K562 (cell line): ENCODE measurements around the gene BLOC1S3. TPM values are rescaled to one million over a fixed set of nuclear protein-coding genes. Genes with fewer than 3 reads are reported as not detected.

Experiments used
- ATAC-seq: fragments of 200-7000 bp; cut with Tn5 transposase; 3 replicates; pipeline ENCODE4 v1.9.1; 2020; ENCODE audit warnings: moderate library complexity
- BruUV-seq: library from RNA; stranded (reverse); fragments of 400-500 nt; replicated peaks from 2 replicates; lab custom pipeline; 2021; lab: Mats Ljungman, UMichigan
- CTCF ChIA-PET: fragments of 300-600 bp; formaldehyde crosslinking; extraction: SDS; loops from one replicate; lab custom pipeline; 2021; ENCODE audit warnings: low intra/inter-chr PET ratio; lab: Yijun Ruan, JAX
- POLR2A ChIA-PET: fragments of 300-600, 350-650 bp; sonication (Branson Sonifier 250); formaldehyde crosslinking; extraction: SDS; loops from one replicate; lab custom pipeline; 2021; ENCODE audit warnings: antibody characterized with exemption, inconsistent platforms; lab: Yijun Ruan, JAX
- DNase-seq, 4 experiments: peaks; one replicate each; pipeline versions ENCODE4 v3.0.0 to v3.0.0-alpha.2; 2011 to 2018; ENCODE audit warnings: low spot score in 3 of 4, mixed read lengths in 3 of 4; ENCODE audit errors: extremely low read depth in 1 of 4
- FAIRE-seq: peaks from 2 replicates; lab custom pipeline; 2011; peaks lifted over from hg19 to GRCh38; lab: Jason Lieb, UNC
- H2AFZ ChIP-seq: 2 replicates; pipeline ENCODE4 v1.6.0; 2011; ENCODE audit warnings: low read depth, low read length, control low read depth, inconsistent platforms
- H3K27ac ChIP-seq: fragments of 200-600 bp; 3 replicates; pipeline ENCODE4 v1.8.0; 2011; ENCODE audit warnings: low read depth, mild to moderate bottlenecking, control low read depth, inconsistent platforms, low read length, moderate library complexity, mixed read lengths; ENCODE audit errors: extremely low read depth
- H3K27me3 ChIP-seq, 2 experiments: fragments of 300-600 bp in 1 of 2; 2 replicates in 1 of 2; 3 replicates in 1 of 2; pipeline versions ENCODE4 v1.6.0 to v1.8.0; 2011; ENCODE audit warnings: inconsistent platforms in 2 of 2, low read length in 2 of 2, mild to moderate bottlenecking in 1 of 2, mixed read lengths in 1 of 2, moderate library complexity in 1 of 2; ENCODE audit not compliant: control insufficient read depth in 2 of 2, insufficient read depth in 2 of 2
- H3K36me3 ChIP-seq: fragments of 300-600 bp; 3 replicates; pipeline ENCODE4 v1.8.0; 2011; ENCODE audit warnings: mild to moderate bottlenecking, low read length, inconsistent platforms; ENCODE audit not compliant: control insufficient read depth, insufficient read depth
- H3K4me1 ChIP-seq, 2 experiments: fragments of 200-600 bp in 1 of 2; replicated peaks in 1 of 2; 2 replicates in 1 of 2; 3 replicates in 1 of 2; pipeline versions ENCODE4 v1.5.1 to v1.8.0; 2011; ENCODE audit warnings: inconsistent platforms in 2 of 2, low read length in 2 of 2, mild to moderate bottlenecking in 1 of 2, mixed read lengths in 1 of 2, moderate library complexity in 1 of 2; ENCODE audit not compliant: control insufficient read depth in 2 of 2, insufficient read depth in 2 of 2
- H3K4me2 ChIP-seq: 2 replicates; pipeline ENCODE4 v1.6.1; 2011; ENCODE audit warnings: low read length, control low read depth, inconsistent platforms, mixed read lengths; ENCODE audit not compliant: insufficient read depth
- H3K4me3 ChIP-seq: fragments of 200-600 bp; sonication (generic), shearing (Covaris generic); 2 replicates; pipeline ENCODE4 v1.5.1; 2016; ENCODE audit warnings: control low read depth, inconsistent platforms
- H3K79me2 ChIP-seq: fragments of 200-600 bp; 3 replicates; pipeline ENCODE4 v1.8.0; 2011; ENCODE audit warnings: low read length, inconsistent platforms; ENCODE audit not compliant: control insufficient read depth, insufficient read depth
- H3K9ac ChIP-seq, 2 experiments: 2 replicates each; pipeline versions ENCODE4 v1.6.0 to v1.6.1; 2011; ENCODE audit warnings: low read depth in 2 of 2, low read length in 2 of 2, control low read depth in 1 of 2, inconsistent platforms in 1 of 2, mild to moderate bottlenecking in 1 of 2, mixed read lengths in 1 of 2; ENCODE audit not compliant: insufficient read depth in 1 of 2
- H3K9me1 ChIP-seq: one replicate; pipeline ENCODE4 v1.6.0; 2011; ENCODE audit warnings: inconsistent platforms, mild to moderate bottlenecking, low read length, moderate library complexity; ENCODE audit not compliant: control insufficient read depth, insufficient read depth
- H3K9me3 ChIP-seq: replicated peaks from 2 replicates; pipeline ENCODE4 v1.5.1; 2011; ENCODE audit warnings: low read depth, low read length, inconsistent platforms; ENCODE audit not compliant: control insufficient read depth, insufficient read depth
- H4K20me1 ChIP-seq: replicated peaks from 2 replicates; pipeline ENCODE4 v1.6.1; 2011; ENCODE audit warnings: low read length, inconsistent platforms, mixed read lengths; ENCODE audit not compliant: control insufficient read depth, insufficient read depth
- ARHGAP35 ChIP-seq: fragments of 450-650 bp; IDR thresholded peaks from 2 replicates; pipeline ENCODE4 v1.6.1; 2018; ENCODE audit not compliant: partially characterized antibody
- ARID1B ChIP-seq: fragments of 450-650 bp; IDR thresholded peaks from 2 replicates; pipeline ENCODE4 v1.6.1; 2016; ENCODE audit warnings: antibody characterized with exemption, mild to moderate bottlenecking, inconsistent platforms
- ATF7 ChIP-seq: fragments of 450-650 bp; IDR thresholded peaks from 2 replicates; pipeline ENCODE4 v1.7.1; 2014; ENCODE audit warnings: mild to moderate bottlenecking, moderate library complexity
- CREM ChIP-seq: IDR thresholded peaks from 2 replicates; pipeline ENCODE4 v1.6.1; 2014; ENCODE audit warnings: antibody characterized with exemption, low read depth
- CTBP1 ChIP-seq: fragments of 450-650 bp; IDR thresholded peaks from 2 replicates; pipeline ENCODE4 v1.6.1; 2016; ENCODE audit warnings: borderline replicate concordance
- ETV1 ChIP-seq: fragments of 450-650 bp; conservative IDR thresholded peaks from 2 replicates; pipeline ENCODE4 v1.6.1; 2016; ENCODE audit warnings: missing genetic modification characterization, control low read depth, low read depth, missing compliant biosample characterization
- ETV5 ChIP-seq: sonication (generic); formaldehyde crosslinking; IDR thresholded peaks from 2 replicates; pipeline ENCODE4 v1.4.0; 2020; ENCODE audit warnings: low read depth, mild to moderate bottlenecking, missing genetic modification reagents
- EZH2 ChIP-seq: IDR thresholded peaks from 2 replicates; pipeline ENCODE4 v1.6.1; 2012; ENCODE audit warnings: low read depth, mild to moderate bottlenecking, inconsistent platforms, low read length, borderline replicate concordance
- HDAC6 ChIP-seq: IDR thresholded peaks from 2 replicates; pipeline ENCODE4 v1.6.1; 2012; ENCODE audit warnings: low read depth, mild to moderate bottlenecking, control low read depth, inconsistent platforms, low read length, moderate library complexity
- MYNN ChIP-seq, 2 experiments: sonication (generic); formaldehyde crosslinking in 1 of 2; IDR thresholded peaks; 2 replicates each; pipeline versions ENCODE4 v1.5.0 to v1.6.1; 2016 to 2020; ENCODE audit warnings: antibody characterized with exemption in 1 of 2, missing genetic modification reagents in 1 of 2
- NFIX ChIP-seq: fragments of 250-450 bp; sonication (Bioruptor Pico); IDR thresholded peaks from 2 replicates; pipeline ENCODE4 v1.4.0; 2020; ENCODE audit warnings: low read depth, mild to moderate bottlenecking, moderate library complexity
- PCBP1 ChIP-seq: fragments of 200-400 bp; formaldehyde crosslinking; IDR thresholded peaks from 2 replicates; pipeline ENCODE4 v1.6.1; 2018; ENCODE audit warnings: mild to moderate bottlenecking, low read depth, low read length; ENCODE audit not compliant: poor library complexity, severe bottlenecking
- PURB ChIP-seq: sonication (generic); formaldehyde crosslinking; IDR thresholded peaks from 2 replicates; pipeline ENCODE4 v1.9.0; 2021; ENCODE audit warnings: low read depth, mild to moderate bottlenecking, missing genetic modification reagents
- SRSF1 ChIP-seq: fragments of 200-400 bp; formaldehyde crosslinking; IDR thresholded peaks from 2 replicates; pipeline ENCODE4 v1.6.1; 2017; ENCODE audit warnings: mild to moderate bottlenecking, low read depth, low read length, moderate library complexity
- TAF7 ChIP-seq: fragments of 450-650 bp; IDR thresholded peaks from 2 replicates; pipeline ENCODE4 v1.6.1; 2016; ENCODE audit warnings: missing genetic modification characterization, missing compliant biosample characterization
- YBX1 ChIP-seq: fragments of 450-650 bp; IDR thresholded peaks from 2 replicates; pipeline ENCODE4 v1.7.1; 2016; ENCODE audit warnings: mild to moderate bottlenecking
- YY1 ChIP-seq, 3 experiments: IDR thresholded peaks; 2 replicates each; pipeline ENCODE4 v1.6.1; 2011; ENCODE audit warnings: low read length in 2 of 3, mild to moderate bottlenecking in 2 of 3, moderate library complexity in 2 of 3, borderline replicate concordance in 1 of 3, control low read depth in 1 of 3, low read depth in 1 of 3; ENCODE audit not compliant: insufficient read depth in 3 of 3, insufficient replicate concordance in 2 of 3, control insufficient read depth in 1 of 3, insufficient read length in 1 of 3; ENCODE audit errors: extremely low read depth in 1 of 3
- ZNF445 ChIP-seq: fragments of 250-450 bp; sonication (Bioruptor Pico); IDR thresholded peaks from 2 replicates; pipeline ENCODE4 v1.4.0; 2020; ENCODE audit warnings: low read depth, mild to moderate bottlenecking, moderate library complexity
- WGBS: fragments of 100-300 bp; shearing (Covaris generic); methylation state at CpG from one replicate; pipeline ENCODE4 v1.1.6; 2016; ENCODE audit warnings: low coverage, mixed read lengths; ENCODE audit not compliant: insufficient coverage; ENCODE audit errors: missing lambda C conversion rate; 5-methylcytosine and 5-hydroxymethylcytosine counted together
- in situ Hi-C: fragments of 300-500 bp; cut with MboI; formaldehyde crosslinking; loops from 4 replicates; pipeline ENCODE4 v1.15.0; 2018; ENCODE audit warnings: inconsistent platforms, mixed read lengths
- intact Hi-C: fragments of 100-400 bp; cut with micrococcal nuclease; formaldehyde crosslinking; loops from 2 replicates; pipeline ENCODE4 v1.14.2; 2022
- polyA plus RNA-seq, 8 experiments: library from polyadenylated mRNA; depleted of rRNA in 4 of 8; stranded (reverse) in 5 of 8; unstranded in 3 of 8; fragments of >200 nt; fragmentation: Nextera tagmentation in 2 of 8; fragmentation: Illumina TruSeq in 1 of 8; extraction: Ambion mirVana in 2 of 8; extraction: Trizol in 1 of 8; gene quantifications; 2 replicates each; pipeline versions ENCODE4 v1.2.1 to v1.2.3, GENCODE V29; 2011 to 2014; ENCODE audit warnings: inconsistent platforms in 1 of 8, missing spikeins in 1 of 8
- total RNA-seq, 7 experiments: library from RNA; depleted of rRNA in 6 of 7; stranded (reverse); fragments of >200 nt in 6 of 7; fragmentation: Illumina TruSeq in 2 of 7; extraction: Trizol in 2 of 7; gene quantifications; 2 replicates each; pipeline versions ENCODE4 v1.2.1 to v1.2.3, GENCODE V29; 2011 to 2021; ENCODE audit warnings: low replicate concordance in 1 of 7
- TF ChIP-seq, protein P1 (sequence below), 3 experiments: fragments of 200-800 bp in 1 of 3; sonication (Bioruptor generic) in 1 of 3; sonication (generic) in 1 of 3; formaldehyde crosslinking in 1 of 3; IDR thresholded peaks; 2 replicates each; pipeline versions ENCODE4 v1.6.1 to v1.8.0; 2016 to 2022; ENCODE audit warnings: mild to moderate bottlenecking in 2 of 3, missing compliant biosample characterization in 2 of 3, missing genetic modification characterization in 2 of 3, missing genetic modification reagents in 1 of 3

The BLOC1S3 gene
- total and polyA plus RNA-seq, 9 of the 15 experiments (the other 6 are each of a cell fraction or from before 2014, with no cell fraction given): 3.9 to 20.2 (median 10.4) TPM

DNA sequence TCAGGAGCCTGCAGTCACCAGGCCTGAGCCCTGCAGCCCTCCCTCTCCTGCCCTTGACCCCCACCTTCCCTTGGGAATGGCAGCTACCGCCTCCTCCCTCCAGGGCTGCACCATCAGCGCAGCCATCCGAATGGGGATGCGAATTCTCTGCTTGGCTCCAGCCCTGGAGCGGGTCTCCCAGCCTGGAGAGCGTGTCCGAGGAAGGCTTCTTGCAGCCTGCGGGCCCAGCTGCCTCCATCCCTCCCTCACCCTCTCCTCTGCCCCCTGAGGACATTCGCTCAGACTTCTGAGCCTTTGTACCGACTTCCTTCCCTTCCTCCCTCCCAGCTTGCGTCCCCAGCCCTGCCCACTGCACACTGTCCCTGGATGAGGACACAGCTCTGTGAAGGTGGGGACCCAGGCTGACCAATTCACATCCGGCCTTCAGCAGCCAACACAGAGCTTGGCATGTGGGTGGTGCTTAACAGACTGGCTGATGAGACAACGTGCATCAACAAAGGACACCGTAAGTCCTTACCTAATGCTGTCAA, 11.8 kb upstream of the BLOC1S3 start (continued):
- TF ChIP-seq, protein P1, sequence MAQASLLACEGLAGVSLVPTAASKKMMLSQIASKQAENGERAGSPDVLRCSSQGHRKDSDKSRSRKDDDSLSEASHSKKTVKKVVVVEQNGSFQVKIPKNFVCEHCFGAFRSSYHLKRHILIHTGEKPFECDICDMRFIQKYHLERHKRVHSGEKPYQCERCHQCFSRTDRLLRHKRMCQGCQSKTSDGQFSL (CRISPR knock-in tag; IDR thresholded peaks at IDR 0.05): no peak
- TF ChIP-seq, protein P1 (tag; IDR thresholded peaks at IDR 0.05): no peak
- TF ChIP-seq YBX1 (no peak), SRSF1 (no peak), HDAC6 (no peak), TAF7 (tag) (no peak)

DNA sequence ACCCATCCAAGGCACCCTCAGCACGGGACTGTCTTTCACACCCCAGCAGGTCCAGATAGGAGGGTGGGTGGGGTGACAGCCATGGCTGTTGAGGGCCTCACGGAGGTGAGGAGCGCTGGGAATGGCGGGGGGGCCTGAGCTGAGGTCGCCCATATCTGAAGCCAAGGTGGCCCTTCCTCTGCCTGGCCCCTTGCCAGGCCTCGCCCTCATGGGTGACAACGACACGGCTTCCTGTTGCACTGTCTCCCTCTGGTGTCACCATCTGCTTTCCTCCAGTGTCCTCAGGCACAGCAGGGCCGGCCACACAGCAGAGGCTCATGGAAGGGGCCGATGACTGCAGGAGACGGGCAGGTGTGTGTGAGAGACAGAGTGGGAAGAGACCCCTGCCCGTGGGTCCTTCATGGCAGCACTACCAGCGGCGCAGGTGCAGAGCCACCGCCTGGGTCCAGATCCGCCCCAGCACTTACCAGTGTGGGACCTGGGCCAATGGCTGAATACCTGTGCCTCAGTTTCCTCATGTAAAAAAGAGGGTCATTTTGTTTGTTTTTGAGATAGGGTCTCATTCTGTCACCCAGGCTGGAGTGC, 9.7 kb upstream of the BLOC1S3 start:
- Histone ChIP-seq H3K4me1 (peaks cover 43 to 60% of the 10 kb centered on the region in 2 experiments), H3K27me3 (no peaks in the 10 kb centered on the region), H3K9ac (peak overlapping the region in 1 of 2 experiments; percentile 84; a peak in 2 of 4 replicates), H3K9me3 (no peaks in the 10 kb centered on the region), H4K20me1 (peaks cover 8% of the 10 kb centered on the region), H3K9me1 (no peaks in the 10 kb centered on the region), H3K79me2 (peaks cover 14% of the 10 kb centered on the region; the same call in 2 of the 3 replicates), H3K36me3 (no peaks in the 10 kb centered on the region), H3K4me3 (no peak overlapping the region), H3K27ac (no peak overlapping the region), H3K4me2 (no peak overlapping the region; the same call in 1 of the 2 replicates), H2AFZ (no peak overlapping the region)
- ATAC-seq (peak; percentile 55), DNase-seq (peak; percentile 39 to 81 (median 49)), FAIRE-seq (peak; percentile 77)
- BruUV-seq: no TSS peak
- in situ Hi-C loops: no loop called here
- CTCF ChIA-PET: no interaction called here
- intact Hi-C loops: no loop called here
- 40% methylated on average over 16 of the region's 16 CpGs for WGBS
- POLR2A ChIA-PET: interaction anchor here (0.7 to 2.2 kb wide), 2 partner anchors 9 to 14 kb away, joined by 4 to 12 read pairs; partner anchors contain the start of genes BLOC1S3 and TRAPPC6A
- TF ChIP-seq NFIX (CRISPR knock-in tag) (peak; percentile 71), ETV1 (tag) (0 out of 2 replicates have a peak, but pooled peaks have one; percentile 24), CTBP1 (peak; percentile 39; the same call in 1 of the 2 replicates), ARID1B (peak; percentile 24; the same call in 1 of the 2 replicates), ATF7 (peak; percentile 26; the same call in 1 of the 2 replicates), PCBP1 (no peak), ZNF445 (CRISPR knock-in tag) (no peak), ARHGAP35 (no peak), CREM (0 out of 2 replicates have a peak, but pooled peaks have one; percentile 45), YY1 (IDR thresholded peaks at IDR 0.05; ENCODE audit: borderline replicate concordance in 1 of 3, control insufficient read depth in 1 of 3, extremely low read depth in 1 of 3, insufficient read depth in 3 of 3, insufficient read length in 1 of 3, insufficient replicate concordance in 2 of 3, low read depth in 1 of 3, low read length in 2 of 3) (peak in 1 of 3 experiments; percentile 43), PURB (CRISPR knock-in tag) (no peak), EZH2 (no peak), MYNN (IDR thresholded peaks at IDR 0.05) (peak; percentile 18; the same call in 1 of the 2 replicates), MYNN (CRISPR knock-in tag; IDR thresholded peaks at IDR 0.05) (no peak), ETV5 (CRISPR knock-in tag) (0 out of 2 replicates have a peak, but pooled peaks have one; percentile 23)
